ENCODE results near the gene SHOC2.

- TF ChIP-seq FOXM1 (IDR thresholded peaks at IDR 0.05; ENCODE audit: borderline replicate concordance) (no peak), ELF4 (IDR thresholded peaks at IDR 0.05) (no peak), BHLHE40 (IDR thresholded peaks at IDR 0.05; ENCODE audit: borderline replicate concordance) (no peak)
Measured at GRCh38 chr10:110944792-110945396, 25.5 kb downstream of the SHOC2 start.
